IMR-90 (cell line): ENCODE measurements around the gene TMEM14C. TPM values are rescaled to one million over a fixed set of nuclear protein-coding genes. Genes with fewer than 3 reads are reported as not detected.

Experiments
- ATAC-seq: fragments of 200-7000 bp; cut with Tn5 transposase; 2 replicates; pipeline ENCODE4 v1.9.1; 2020; ENCODE audit warnings: low read depth, mild to moderate bottlenecking, moderate library complexity
- BruUV-seq: library from RNA; stranded (reverse); fragments of 400-500 nt; replicated peaks from 2 replicates; lab custom pipeline; 2021; lab: Mats Ljungman, UMichigan
- CTCF ChIA-PET: fragments of 300-600 bp; formaldehyde crosslinking; extraction: SDS; loops from one replicate; lab custom pipeline; 2021; ENCODE audit warnings: antibody characterized with exemption; lab: Yijun Ruan, JAX
- POLR2A ChIA-PET: fragments of 300-600 bp; sonication (Branson Sonifier 250); formaldehyde crosslinking; loops from one replicate; lab custom pipeline; 2022; ENCODE audit warnings: antibody characterized with exemption; ENCODE audit not compliant: unreplicated experiment; lab: Charles Lee
- DNase-seq: peaks from one replicate; pipeline ENCODE4 v3.0.0; 2013
- H2AFZ ChIP-seq: replicated peaks from 2 replicates; pipeline ENCODE3; 2013; ENCODE audit warnings: low read length, mild to moderate bottlenecking; ENCODE audit not compliant: poor library complexity
- H2AK5ac ChIP-seq: 2 replicates; pipeline ENCODE4 v1.6.1; 2013; ENCODE audit warnings: low read depth, low read length, inconsistent platforms
- H2AK9ac ChIP-seq: replicated peaks from 2 replicates; pipeline ENCODE3; 2013; ENCODE audit warnings: mild to moderate bottlenecking, low read depth, low read length, moderate library complexity; ENCODE audit not compliant: poor library complexity
- H2BK120ac ChIP-seq: 2 replicates; pipeline ENCODE4 v1.6.1; 2013; ENCODE audit warnings: low read depth, low read length, inconsistent platforms
- H2BK15ac ChIP-seq: 3 replicates; pipeline ENCODE4 v1.6.1; 2013; ENCODE audit warnings: low read depth, low read length, inconsistent platforms
- H2BK20ac ChIP-seq: 2 replicates; pipeline ENCODE4 v1.6.1; 2013; ENCODE audit warnings: low read depth, mild to moderate bottlenecking, inconsistent platforms, low read length, moderate library complexity
- H2BK5ac ChIP-seq: 2 replicates; pipeline ENCODE4 v1.6.1; 2013; ENCODE audit warnings: mild to moderate bottlenecking, low read depth, low read length, inconsistent platforms; ENCODE audit not compliant: poor library complexity, severe bottlenecking
- H3K14ac ChIP-seq: replicated peaks from 2 replicates; pipeline ENCODE4 v1.6.1; 2013; ENCODE audit warnings: low read depth, low read length, inconsistent platforms
- H3K18ac ChIP-seq: 2 replicates; pipeline ENCODE4 v1.6.1; 2013; ENCODE audit warnings: low read depth, low read length, control low read depth
- H3K23ac ChIP-seq: 2 replicates; pipeline ENCODE4 v1.6.1; 2013; ENCODE audit warnings: low read depth, low read length, inconsistent platforms
- H3K27ac ChIP-seq: 2 replicates; pipeline ENCODE4 v1.5.1; 2013; ENCODE audit warnings: mild to moderate bottlenecking, control low read depth, low read length; ENCODE audit not compliant: insufficient read depth
- H3K27me3 ChIP-seq: 2 replicates; pipeline ENCODE4 v1.6.1; 2013; ENCODE audit warnings: low read length; ENCODE audit not compliant: control insufficient read depth, insufficient read depth
- H3K36me3 ChIP-seq: 2 replicates; pipeline ENCODE4 v1.6.1; 2013; ENCODE audit warnings: low read length, mixed read lengths; ENCODE audit not compliant: control insufficient read depth, insufficient read depth
- H3K4ac ChIP-seq: 2 replicates; pipeline ENCODE4 v1.6.1; 2013; ENCODE audit warnings: low read depth, low read length, inconsistent platforms
- H3K4me1 ChIP-seq: 2 replicates; pipeline ENCODE4 v1.6.1; 2013; ENCODE audit warnings: low read length, mixed read lengths; ENCODE audit not compliant: control insufficient read depth, insufficient read depth
- H3K4me2 ChIP-seq: 2 replicates; pipeline ENCODE4 v1.6.1; 2013; ENCODE audit warnings: low read depth, mild to moderate bottlenecking, control low read depth, low read length, moderate library complexity
- H3K4me3 ChIP-seq: 2 replicates; pipeline ENCODE4 v1.5.1; 2013; ENCODE audit warnings: low read depth, mild to moderate bottlenecking, control low read depth, low read length, moderate library complexity; ENCODE audit not compliant: insufficient read depth
- H3K56ac ChIP-seq: 2 replicates; pipeline ENCODE4 v1.6.1; 2013; ENCODE audit warnings: low read length, inconsistent platforms; ENCODE audit not compliant: insufficient read depth; ENCODE audit errors: extremely low read depth
- H3K79me1 ChIP-seq, 2 experiments: 2 replicates each; pipeline ENCODE4 v1.6.1; 2013; ENCODE audit warnings: low read length in 2 of 2, inconsistent platforms in 1 of 2, low read depth in 1 of 2
- H3K9ac ChIP-seq: 2 replicates; pipeline ENCODE4 v1.6.1; 2013; ENCODE audit warnings: low read depth, low read length, control low read depth
- H3K9me1 ChIP-seq: 2 replicates; pipeline ENCODE4 v1.6.1; 2013; ENCODE audit warnings: low read length, inconsistent platforms; ENCODE audit not compliant: insufficient read depth
- H3K9me3 ChIP-seq: 2 replicates; pipeline ENCODE4 v1.6.1; 2013; ENCODE audit warnings: low read length; ENCODE audit not compliant: control insufficient read depth, insufficient read depth
- H4K20me1 ChIP-seq: 2 replicates; pipeline ENCODE4 v1.6.1; 2013; ENCODE audit warnings: low read length, inconsistent platforms; ENCODE audit not compliant: insufficient read depth
- H4K5ac ChIP-seq: 2 replicates; pipeline ENCODE4 v1.6.1; 2013; ENCODE audit warnings: mild to moderate bottlenecking, low read depth, low read length, control low read depth
- H4K8ac ChIP-seq, 2 experiments: 2 replicates each; pipeline ENCODE4 v1.6.1; 2013; ENCODE audit warnings: low read depth in 2 of 2, low read length in 2 of 2, control low read depth in 1 of 2, inconsistent platforms in 1 of 2
- H4K91ac ChIP-seq: 2 replicates; pipeline ENCODE4 v1.6.1; 2013; ENCODE audit warnings: low read depth, low read length, inconsistent platforms; ENCODE audit not compliant: insufficient read depth
- CEBPB ChIP-seq: IDR thresholded peaks from 2 replicates; pipeline ENCODE4 v1.6.1; 2012; ENCODE audit warnings: low read depth, low read length, improper control_type of control experiment
- MAFK ChIP-seq: IDR thresholded peaks from 2 replicates; pipeline ENCODE4 v1.6.1; 2012; ENCODE audit warnings: low read depth, low read length, improper control_type of control experiment
- WGBS, 2 experiments: methylation state at CpG; one replicate each; pipeline versions ENCODE4 v1.1.5 to v1.1.7; 2013; ENCODE audit warnings: missing lambda C conversion rate in 2 of 2; ENCODE audit not compliant: insufficient read length in 1 of 2; ENCODE audit errors: extremely low coverage in 2 of 2; 5-methylcytosine and 5-hydroxymethylcytosine counted together
- dilution Hi-C: fragments of 300-500 bp; cut with HindIII; formaldehyde crosslinking; loops from one replicate; pipeline ENCODE4 v1.14.3; 2018; ENCODE audit warnings: low sequenced_read_pairs; ENCODE audit not compliant: unreplicated experiment
- in situ Hi-C: fragments of 300-500 bp; cut with MboI; formaldehyde crosslinking; loops from 3 replicates; pipeline ENCODE4 v1.14.3; 2019; ENCODE audit warnings: low sequenced_read_pairs, inconsistent platforms, mixed read lengths
- intact Hi-C: fragments of 100-400 bp; cut with micrococcal nuclease; formaldehyde crosslinking; loops from 2 replicates; pipeline ENCODE4 v1.10.0; 2022
- polyA plus RNA-seq, 3 experiments: library from polyadenylated mRNA; depleted of rRNA; stranded (reverse); fragments of >200 nt; gene quantifications; 2 replicates each; pipeline ENCODE4 v1.2.3, GENCODE V29; 2012; ENCODE audit warnings: low replicate concordance in 1 of 3
- total RNA-seq: library from RNA; depleted of rRNA; stranded (reverse); fragments of >200 nt; gene quantifications from 2 replicates; pipeline ENCODE4 v1.2.3, GENCODE V29; 2012

Gene TMEM14C
- total and polyA plus RNA-seq, 2 of the 4 experiments (the other 2 are of a cell fraction), result 129 to 175 TPM

DNA sequence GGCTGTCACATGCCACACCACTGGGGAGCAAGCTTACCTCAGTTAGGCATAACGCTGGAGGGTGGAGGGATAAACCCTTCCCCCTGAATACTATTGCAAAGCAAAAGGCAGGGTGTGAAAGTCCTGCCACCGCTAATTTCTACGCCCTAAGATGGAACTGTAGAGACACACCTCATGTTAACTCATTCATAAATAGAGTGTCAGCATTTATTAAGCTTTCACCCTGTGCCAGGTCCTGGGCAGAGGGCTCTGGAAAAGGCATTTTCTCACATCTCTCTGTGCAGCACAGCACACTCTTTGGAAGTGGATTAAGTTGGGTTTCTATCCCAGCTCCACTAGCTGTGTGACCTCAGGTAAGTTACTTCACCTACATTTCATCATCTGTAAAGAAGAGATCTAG is 46.5 kb downstream of the TMEM14C start:
- no peak overlapping the region for H3K4ac ChIP-seq
- H4K8ac ChIP-seq, result no peak overlapping the region
- no CpG with 5 or more reads among the region's 3 CpGs for WGBS, 2 experiments
- H2AK9ac ChIP-seq, result no peak overlapping the region
- H3K23ac ChIP-seq, result no peak overlapping the region
- H3K56ac ChIP-seq, result no peak overlapping the region
- ATAC-seq, result no peak
- no peak overlapping the region for H3K9ac ChIP-seq
- H3K4me1 ChIP-seq, result no peaks in the 10 kb centered on the region
- H2BK20ac ChIP-seq, result no peak overlapping the region
- no peak overlapping the region for H2AK5ac ChIP-seq
- TF ChIP-seq CEBPB (no peak), MAFK (0 out of 2 replicates have a peak, but pooled peaks have one; percentile 7)
- H4K5ac ChIP-seq, result no peak overlapping the region
- H2AFZ ChIP-seq, result no peak overlapping the region
- H3K9me3 ChIP-seq, result no peaks in the 10 kb centered on the region
- in situ Hi-C loops, result no loop called here
- H2BK15ac ChIP-seq, result no peak overlapping the region
- POLR2A ChIA-PET, result no interaction called here
- no peaks in the 10 kb centered on the region for H4K20me1 ChIP-seq
- dilution Hi-C loops, result no loop called here
- no peaks in the 10 kb centered on the region for H3K79me1 ChIP-seq
- no peak overlapping the region for H3K4me3 ChIP-seq
- 0 out of 2 replicates have a peak, but pooled peaks cover 4% of the 10 kb centered on the region for H3K9me1 ChIP-seq
- H2BK120ac ChIP-seq, result no peak overlapping the region
- CTCF ChIA-PET, result no interaction called here
- BruUV-seq, result no TSS peak
- intact Hi-C loops, result no loop called here
- H3K18ac ChIP-seq, result no peak overlapping the region
- no peak overlapping the region for H3K14ac ChIP-seq
- no peak overlapping the region for H4K91ac ChIP-seq
- DNase-seq, result no peak
- H3K36me3 ChIP-seq, result peaks cover 9% of the 10 kb centered on the region
- H3K4me2 ChIP-seq, result no peak overlapping the region
- no peaks in the 10 kb centered on the region for H3K27me3 ChIP-seq
- H2BK5ac ChIP-seq, result no peak overlapping the region
- H3K27ac ChIP-seq, result no peak overlapping the region
